Measurements from ENCODE around the gene AVPR1B.

The AVPR1B gene

GRCh38 chr1:206075786-206076755 lies 41.1 kb downstream of the AVPR1B start:
- H3K4me3 ChIP-seq (ENCODE audit: low read depth, low read length), result no peak overlapping the region
- peak; percentile 36 for DNase-seq (ENCODE audit: low read depth)
- TF ChIP-seq, protein P1, sequence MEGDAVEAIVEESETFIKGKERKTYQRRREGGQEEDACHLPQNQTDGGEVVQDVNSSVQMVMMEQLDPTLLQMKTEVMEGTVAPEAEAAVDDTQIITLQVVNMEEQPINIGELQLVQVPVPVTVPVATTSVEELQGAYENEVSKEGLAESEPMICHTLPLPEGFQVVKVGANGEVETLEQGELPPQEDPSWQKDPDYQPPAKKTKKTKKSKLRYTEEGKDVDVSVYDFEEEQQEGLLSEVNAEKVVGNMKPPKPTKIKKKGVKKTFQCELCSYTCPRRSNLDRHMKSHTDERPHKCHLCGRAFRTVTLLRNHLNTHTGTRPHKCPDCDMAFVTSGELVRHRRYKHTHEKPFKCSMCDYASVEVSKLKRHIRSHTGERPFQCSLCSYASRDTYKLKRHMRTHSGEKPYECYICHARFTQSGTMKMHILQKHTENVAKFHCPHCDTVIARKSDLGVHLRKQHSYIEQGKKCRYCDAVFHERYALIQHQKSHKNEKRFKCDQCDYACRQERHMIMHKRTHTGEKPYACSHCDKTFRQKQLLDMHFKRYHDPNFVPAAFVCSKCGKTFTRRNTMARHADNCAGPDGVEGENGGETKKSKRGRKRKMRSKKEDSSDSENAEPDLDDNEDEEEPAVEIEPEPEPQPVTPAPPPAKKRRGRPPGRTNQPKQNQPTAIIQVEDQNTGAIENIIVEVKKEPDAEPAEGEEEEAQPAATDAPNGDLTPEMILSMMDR (conservative IDR thresholded peaks at IDR 0.05; ENCODE audit: low read depth, low read length), result no peak

DNA sequence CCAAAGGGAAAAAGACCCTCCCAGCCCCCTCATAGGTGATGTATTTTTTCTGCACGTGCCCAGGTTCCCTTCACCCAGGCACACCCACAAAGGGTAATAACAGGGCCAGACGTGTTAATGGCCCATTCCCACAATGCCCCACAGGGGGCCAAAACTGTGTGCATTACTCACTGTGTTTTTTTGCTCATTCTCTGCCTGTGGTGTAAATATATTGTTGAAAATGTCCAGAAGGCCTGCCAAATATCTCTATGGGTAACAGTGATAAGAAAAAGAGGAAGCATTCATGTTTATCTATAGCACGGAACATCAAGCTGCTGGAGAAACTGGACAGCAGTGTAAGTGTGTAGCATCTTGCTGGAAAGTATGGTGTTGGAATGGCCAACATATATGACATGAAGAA lies 42.3 kb downstream of the AVPR1B start:
- DNase-seq (ENCODE audit: low read depth), result peak; percentile 16
- TF ChIP-seq, protein P1 (conservative IDR thresholded peaks at IDR 0.05; ENCODE audit: low read depth, low read length), result peak; percentile 14

DNA sequence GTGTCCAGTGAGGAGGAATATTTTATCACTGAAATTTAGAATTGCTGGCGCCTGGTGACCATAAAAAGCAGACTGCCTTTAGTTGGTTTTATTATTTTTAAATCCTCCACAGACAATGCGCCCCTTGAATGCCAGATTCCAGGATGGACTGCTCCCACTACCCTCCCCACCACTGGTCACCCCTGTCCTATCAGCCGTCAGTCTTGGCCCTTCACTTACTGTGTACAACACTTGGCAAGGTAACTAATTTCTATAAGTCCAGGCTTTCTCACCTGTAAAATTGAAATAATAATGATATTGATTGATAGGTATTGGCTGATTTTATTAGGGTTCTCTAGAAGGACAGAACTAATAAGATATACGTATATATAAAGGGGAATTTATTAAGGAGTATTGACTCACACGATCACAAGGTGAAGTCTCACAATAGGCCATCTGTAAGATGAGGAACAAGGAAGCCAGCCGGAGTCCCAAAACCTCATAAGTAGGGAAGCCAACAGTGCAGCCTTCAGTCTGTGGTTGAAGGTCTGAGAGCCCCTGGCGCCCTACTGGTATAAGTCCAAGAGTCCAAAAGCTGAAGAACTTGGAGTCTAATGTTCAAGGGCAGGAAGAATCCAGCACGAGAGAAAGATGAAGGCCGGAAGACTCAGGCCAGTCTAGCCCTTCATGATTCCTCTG lies 46.4 kb downstream of the AVPR1B start:
- DNase-seq (ENCODE audit: low read depth), result no peak
- TF ChIP-seq, protein P1 (conservative IDR thresholded peaks at IDR 0.05; ENCODE audit: low read depth, low read length), result no peak
- no peak overlapping the region for H3K4me3 ChIP-seq (ENCODE audit: low read depth, low read length)

More for the DNA sequence above, 42.3 kb downstream of the AVPR1B start:
- H3K4me3 ChIP-seq (ENCODE audit: low read depth, low read length), result no peak overlapping the region

DNA sequence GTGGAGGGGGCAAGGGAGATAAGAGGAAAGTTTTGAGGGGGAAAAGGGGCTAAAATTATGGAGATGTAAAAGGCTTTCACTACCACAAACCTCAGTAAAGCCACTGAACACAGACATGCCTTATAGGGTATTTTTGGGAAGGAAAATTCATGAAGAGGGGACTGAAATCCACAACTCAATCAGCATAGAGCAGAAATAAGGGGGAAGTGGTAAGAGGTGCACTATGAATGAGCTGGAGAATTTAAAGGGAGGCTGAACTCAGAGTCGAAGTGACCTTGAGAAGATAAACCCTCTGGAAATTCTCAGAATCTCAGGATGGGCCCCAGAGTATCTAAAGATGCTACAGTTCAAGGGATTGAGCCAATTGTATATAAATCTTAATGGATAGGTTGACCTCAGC lies 48.9 kb downstream of the AVPR1B start:
- H3K4me3 ChIP-seq (ENCODE audit: low read depth, low read length), result no peak overlapping the region
- no peak for DNase-seq (ENCODE audit: low read depth)
- TF ChIP-seq, protein P1 (conservative IDR thresholded peaks at IDR 0.05; ENCODE audit: low read depth, low read length), result no peak

DNA sequence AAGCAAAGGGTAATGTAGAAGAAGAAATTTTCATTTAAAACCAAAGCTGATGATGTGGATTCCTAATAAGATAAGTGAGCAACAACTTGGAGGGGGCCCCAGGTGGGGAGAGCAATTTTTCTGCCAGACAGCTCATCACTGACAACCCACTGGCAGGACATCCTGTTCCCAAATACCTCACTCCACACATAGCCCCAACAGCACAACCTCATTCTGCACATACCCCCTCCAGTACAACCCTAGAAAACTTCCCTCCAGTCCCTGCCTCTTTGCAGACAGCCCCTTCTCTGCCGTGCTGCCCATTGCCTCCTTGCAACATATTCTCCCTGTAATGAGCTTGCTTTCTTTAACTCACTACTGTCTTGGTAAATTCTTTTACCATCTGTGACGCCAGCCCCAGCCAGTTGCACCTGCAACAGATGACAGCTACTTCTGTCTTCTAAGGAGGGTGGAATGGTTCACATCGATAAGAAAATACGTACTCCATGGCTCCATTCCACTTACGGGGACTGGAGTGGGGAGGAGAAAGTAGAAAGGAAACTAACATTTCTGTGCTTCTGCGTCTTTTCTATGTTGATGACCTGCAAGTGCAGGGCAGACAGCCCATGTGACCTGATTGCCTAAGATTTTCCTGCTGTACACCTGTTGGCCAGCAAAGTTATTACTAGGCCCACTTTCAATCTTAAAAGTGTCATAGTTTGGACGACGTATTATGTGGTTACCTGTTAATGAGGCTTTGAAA lies 49.5 kb downstream of the AVPR1B start:
- no peak overlapping the region for H3K4me3 ChIP-seq (ENCODE audit: low read depth, low read length)
- peak; percentile 14 for DNase-seq (ENCODE audit: low read depth)
- TF ChIP-seq, protein P1 (conservative IDR thresholded peaks at IDR 0.05; ENCODE audit: low read depth, low read length), result no peak

DNA sequence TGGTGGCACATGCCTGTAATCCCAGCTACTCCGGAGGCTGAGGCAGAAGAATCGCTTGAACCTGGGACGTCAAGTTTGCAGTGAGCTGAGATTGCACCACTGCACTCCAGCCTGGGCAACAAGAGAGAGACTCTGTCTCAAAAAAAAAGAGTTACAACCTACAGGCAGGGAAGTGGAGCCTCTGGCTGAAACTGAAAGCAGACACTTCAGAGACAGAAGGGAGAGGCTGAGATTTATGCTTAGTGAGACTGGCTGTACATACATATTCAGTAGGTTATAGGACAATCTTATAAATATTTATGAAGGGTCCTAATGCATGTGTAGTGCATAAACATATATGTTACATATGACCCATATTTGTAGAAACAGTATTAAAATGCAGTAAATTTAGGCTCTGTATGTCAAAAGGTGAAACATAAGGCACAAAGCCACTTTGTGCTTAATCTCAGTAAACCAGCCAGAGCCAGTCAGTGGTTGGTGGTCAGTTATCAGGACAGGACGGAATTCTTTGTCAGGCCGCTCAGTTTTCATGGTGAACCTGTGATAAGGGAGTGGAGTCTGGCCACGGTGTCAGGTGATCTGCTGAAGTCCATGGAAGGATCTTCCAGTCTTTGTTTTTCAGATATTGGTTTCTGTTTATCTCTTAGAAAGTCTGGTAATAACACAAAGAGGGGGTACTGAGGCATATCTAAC lies 50.6 kb downstream of the AVPR1B start:
- H3K4me3 ChIP-seq (ENCODE audit: low read depth, low read length), result no peak overlapping the region
- DNase-seq (ENCODE audit: low read depth), result peak; percentile 23
- TF ChIP-seq, protein P1 (conservative IDR thresholded peaks at IDR 0.05; ENCODE audit: low read depth, low read length), result no peak

All from choroid plexus epithelial cell (primary cell).